HK-2 (cell line): ENCODE results near the gene DNM3.

Experiments used
- DNase-seq: peaks from one replicate; pipeline ENCODE4 v3.0.0-alpha.2; 2018; ENCODE audit not compliant: unreplicated experiment

DNM3 gene

DNA sequence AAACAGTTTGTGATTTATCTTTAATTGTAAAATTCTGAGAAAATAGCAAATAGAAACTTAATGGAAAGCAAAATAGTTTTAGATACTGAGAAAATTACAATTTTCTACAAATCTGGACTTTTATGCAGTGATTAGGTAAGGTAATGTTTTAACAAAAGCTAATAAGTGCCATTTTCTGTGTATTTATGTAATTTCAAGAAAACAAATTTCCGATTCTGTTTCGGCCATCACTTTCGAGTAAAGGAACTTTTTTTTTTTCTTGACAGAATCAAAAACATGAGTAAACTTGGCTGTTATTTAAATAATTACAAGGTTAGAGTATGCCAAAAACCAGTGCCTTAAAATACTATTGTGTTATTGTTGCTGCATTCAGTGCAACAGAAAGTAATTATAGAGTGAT lies 298.8 kb downstream of the DNM3 start:
- no peak for DNase-seq

DNA sequence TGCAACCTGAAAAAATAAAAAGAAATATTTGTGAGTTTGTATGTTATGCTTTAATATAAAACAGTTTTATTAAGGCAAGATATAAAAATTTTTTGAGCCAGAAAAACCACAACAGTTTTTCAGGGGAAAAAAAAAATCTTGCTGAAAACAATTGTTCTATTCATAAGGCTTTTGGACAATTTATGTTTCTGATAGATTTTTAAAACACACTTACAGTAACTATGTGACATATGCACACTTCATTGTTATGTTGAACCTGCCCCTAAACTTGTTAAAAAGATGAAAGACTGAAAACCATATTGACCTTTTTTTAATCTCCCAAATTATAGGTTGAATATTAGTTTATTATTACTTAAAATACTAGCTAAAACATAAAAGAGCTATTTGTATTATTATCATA lies 299.3 kb downstream of the DNM3 start:
- no peak for DNase-seq

DNA sequence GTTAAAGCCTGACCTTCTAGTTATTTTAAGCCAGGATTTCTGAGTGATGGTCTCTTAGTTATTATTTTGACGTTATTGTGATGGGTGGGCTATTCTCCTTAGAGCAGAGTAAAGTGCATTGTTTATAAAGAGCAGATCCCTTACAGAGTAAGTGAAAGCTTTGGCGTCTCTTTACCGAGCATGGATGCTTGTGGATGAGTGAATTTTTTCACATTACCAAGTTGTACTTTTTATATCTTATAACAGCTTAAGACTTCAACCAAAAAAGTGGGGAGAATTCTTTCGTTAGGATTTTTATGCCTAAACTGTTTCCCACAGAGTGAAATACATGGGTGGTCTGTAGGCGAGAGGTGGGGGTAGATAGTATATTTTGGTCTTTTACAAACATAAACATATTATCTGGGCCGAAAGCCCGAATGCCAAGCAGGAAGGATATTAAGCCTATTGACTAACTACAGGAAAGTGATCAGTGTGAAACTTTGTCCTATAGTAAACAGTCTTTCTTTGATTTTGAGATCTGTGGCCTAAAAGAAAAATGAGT lies 300.1 kb downstream of the DNM3 start:
- DNase-seq: no peak

DNA sequence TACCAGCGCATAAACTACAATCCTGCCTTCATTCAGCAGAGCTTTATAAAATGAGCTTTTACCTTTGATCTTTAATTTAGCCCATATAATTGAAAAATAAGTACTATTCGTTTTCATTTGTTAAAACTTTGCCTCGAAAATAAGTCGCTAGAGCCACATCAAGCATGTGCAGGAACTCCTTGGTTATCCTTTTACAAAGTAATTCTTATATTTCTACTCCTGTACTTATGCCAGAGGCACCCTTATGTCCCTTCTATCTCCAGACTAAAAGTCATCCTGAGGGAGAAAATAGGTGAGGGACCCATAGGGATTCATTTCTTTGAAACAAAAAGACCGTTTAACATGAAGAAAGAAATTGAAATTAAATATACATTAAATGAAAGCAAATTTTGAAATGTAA lies 301.0 kb downstream of the DNM3 start:
- no peak for DNase-seq

DNA sequence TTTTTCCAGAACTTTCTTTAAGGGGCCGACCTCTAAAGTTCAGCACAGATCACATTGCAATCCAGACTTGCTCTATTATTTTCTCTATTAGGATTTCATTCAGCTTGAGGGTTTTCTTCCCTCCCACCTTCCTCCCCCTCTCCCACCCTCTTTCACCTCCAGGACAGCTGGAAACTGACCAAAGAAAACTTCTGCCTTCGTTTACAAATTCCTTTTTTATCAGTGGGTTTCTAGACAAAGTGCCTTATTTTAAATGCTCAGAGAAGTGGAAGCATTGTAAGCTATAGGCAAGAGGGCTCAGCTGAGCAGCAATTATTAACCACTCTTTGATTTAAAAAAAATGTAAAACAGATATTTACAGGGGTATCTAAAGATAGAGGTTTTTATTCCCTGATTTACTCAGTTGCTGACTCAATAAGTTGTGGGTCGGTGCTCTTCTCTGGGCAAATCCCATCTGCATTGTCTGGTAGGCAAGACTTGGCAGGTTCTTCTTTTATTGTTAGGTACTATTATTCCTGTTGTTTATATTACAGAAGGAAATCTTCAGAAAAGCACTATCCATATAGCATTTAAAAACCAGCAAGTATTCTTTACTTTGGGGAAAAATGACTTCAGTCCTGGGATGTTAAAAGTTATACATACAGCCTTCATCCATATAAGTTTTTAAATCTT lies 302.2 kb downstream of the DNM3 start:
- no peak for DNase-seq

DNA sequence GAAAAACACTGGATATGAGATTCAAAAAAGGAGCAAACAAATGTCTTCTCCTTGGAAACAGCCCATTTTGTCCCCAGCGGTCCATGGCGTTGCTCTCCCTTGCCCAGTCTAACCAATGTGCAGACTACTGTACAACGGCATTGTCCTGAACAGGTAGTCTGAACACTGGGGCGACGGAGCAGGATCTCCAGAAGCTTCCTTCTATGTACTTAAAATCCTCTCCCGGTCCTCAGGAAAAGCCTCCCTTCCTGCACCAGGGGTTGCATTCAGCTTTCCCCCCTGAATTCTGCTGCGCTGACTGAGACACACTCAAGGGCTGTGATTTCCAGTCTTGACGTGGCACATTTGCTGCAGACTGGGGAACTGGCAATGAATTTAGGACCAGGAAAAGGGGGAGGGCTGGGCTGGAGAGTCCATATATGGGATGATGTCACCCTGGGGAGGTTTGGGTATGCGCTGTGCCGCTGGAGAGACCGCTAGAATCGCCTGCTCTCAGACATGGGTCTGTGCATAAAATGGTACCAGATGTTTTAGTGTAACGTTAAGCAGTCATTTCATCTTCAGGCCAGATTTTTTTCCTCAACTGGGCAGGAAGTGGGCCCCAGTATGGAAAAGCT lies 303.3 kb downstream of the DNM3 start:
- DNase-seq: no peak

DNA sequence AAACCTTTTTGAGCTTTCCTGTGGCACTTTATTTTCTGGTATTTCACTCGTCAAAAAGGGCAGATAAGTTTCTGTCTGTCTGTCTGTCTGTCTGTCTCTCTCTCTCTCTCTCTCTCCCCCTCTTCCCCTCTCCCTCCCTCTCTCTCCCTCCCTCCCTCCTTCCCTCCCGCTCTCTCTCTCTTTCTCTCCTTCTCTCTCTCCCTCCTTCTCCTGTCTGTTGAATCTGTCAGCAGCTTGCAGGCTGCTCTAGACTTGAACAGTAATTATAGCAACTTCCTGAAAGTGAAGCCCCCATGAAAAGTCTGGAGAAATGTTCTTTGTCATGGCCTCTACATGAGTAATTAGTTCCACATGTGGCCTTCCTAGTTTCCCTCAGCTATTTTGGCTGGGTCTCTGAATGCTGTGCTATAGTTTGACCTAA lies 303.9 kb downstream of the DNM3 start:
- no peak for DNase-seq

DNA sequence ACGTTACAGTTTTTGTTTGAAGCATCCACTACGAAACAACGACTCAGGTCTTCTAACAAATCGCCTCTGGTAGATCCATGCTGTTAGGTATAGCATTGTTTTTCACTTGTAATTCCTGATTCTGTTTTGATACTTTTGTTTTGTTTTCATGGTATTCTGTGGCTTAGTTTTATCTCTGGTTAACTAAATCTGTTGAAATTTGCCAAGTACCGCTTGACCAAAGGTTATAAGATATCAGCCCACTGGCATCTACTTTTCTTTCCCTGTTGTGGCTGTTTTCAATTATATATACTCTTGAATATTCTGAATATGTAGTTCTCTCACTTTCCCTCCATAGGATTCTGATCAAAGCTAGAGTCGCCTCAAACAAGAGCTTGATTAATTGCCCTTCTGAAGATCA lies 304.4 kb downstream of the DNM3 start:
- DNase-seq: no peak

DNA sequence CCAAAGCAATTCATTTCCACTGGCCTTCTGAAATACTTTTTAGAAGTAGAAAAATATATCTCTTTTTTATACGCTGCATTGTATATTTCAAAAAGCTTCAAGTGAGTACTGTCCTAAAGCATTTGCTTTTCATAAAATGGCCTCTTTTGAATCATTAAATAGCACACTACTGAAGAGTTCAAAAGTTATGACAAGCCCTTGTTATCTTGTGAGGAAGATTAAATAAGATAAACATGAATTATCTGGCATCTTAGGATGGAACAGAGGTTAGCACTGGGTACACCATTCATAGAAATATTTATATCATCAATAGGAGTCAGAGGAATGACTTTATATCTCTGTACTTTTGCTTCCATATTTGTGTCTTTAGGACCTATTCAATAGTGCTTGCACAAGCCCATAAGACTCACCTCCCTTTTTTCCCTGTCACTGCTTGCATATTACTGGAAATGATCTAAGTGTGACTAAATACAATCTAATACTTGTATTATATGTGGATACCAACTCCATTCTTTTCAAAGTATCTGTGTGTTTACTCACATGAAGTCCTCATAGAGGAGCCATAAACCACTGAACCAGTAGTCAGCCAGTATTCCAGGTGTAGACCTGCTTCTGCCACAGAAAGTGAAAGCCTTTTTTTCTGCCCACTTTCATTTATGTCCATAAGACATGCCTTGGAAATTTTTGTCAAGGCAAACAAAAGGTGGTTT lies 305.0 kb downstream of the DNM3 start:
- no peak for DNase-seq

DNA sequence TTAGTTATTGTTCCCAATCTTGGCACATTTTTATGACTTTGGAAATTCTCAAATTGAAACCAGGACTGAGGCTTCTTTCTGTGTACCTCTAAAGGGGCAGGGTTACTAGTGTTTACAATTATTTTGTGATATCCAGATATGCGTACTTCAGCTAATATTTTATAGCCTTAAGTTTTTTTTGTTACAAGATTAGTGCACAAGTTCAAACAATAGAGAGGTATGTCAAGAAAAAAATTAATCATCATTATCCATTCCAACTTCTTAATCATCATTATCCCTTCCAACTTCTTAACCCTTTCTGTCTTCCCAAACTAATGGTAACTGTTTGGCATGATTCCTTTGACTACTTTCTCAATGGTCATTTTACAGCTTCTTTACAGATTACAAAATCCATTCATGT lies 306.2 kb downstream of the DNM3 start:
- DNase-seq: no peak

DNA sequence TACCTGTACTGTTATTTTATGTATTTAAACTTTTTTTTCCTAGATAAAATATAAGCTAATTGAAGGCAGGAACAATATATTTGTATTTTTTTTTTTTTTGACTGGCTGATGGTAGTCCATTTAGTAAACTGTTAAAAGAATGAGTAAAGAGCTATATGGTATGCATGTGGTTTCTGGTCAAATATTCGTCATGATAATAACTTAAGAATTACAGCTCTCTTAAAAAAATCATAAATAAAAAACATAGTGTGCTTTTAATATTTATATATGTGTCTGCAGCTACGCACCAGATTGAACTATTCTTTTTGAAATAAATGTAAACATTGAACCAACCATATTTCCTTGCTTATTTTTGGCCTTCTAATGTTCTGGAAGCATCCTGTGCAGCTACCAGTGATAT lies 306.9 kb downstream of the DNM3 start:
- DNase-seq: no peak

DNA sequence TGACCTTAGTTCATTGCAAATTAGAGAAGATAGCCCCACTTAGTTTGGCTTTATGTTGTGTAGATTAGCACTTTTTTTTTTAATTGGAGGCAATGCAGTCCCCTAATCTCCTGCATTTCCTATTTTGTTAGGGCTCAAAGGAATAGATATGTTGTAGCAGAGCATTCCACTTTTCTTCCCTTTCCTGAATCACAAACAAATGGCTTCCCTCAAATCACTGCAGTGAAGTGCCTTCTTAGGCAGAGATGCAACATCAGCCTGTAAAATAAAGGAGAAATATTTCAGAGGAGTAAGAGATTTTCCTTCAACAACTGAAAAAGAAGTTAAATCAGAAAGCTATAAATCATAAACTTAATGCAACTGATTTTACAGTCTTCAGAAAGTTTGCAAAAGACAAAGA lies 307.4 kb downstream of the DNM3 start:
- no peak for DNase-seq

DNA sequence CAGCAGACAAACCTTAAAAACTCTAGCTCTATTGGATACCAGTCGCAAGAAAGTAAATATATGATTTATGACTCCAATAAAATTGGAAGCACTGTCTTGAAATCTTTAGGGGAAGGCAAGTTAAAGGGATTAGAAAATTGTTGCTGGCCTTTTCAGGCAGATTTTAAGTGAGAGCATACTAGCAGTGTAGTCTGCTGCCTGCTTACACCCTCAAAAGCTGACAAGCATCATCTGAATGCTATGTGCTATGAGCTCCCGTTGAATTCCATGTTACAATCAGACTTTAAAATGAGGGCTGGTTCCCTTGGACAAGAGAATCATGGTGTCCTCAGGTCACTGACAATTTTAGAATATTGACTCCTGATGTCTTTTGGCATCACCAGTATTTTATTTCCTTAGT lies 308.0 kb downstream of the DNM3 start:
- DNase-seq: no peak

DNA sequence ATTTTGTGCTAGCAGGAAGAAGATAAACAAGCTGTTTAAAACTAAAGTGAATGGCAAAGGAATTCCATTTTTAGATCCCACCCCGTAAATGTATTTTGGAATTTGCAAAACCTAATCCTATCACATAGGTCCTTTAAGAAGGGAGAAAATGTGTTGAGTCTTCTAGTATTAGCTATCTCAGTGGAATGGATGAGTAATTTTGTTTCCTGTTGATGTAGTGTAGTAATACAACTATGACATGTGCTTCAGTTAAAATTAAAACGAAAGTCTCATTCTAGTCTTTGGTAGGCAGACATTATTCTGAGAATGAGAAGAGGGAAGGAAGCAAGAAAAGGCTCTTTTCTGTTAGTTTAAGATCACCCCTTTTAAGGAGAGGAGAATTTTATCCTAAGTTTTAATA lies 313.3 kb downstream of the DNM3 start:
- DNase-seq: no peak

DNA sequence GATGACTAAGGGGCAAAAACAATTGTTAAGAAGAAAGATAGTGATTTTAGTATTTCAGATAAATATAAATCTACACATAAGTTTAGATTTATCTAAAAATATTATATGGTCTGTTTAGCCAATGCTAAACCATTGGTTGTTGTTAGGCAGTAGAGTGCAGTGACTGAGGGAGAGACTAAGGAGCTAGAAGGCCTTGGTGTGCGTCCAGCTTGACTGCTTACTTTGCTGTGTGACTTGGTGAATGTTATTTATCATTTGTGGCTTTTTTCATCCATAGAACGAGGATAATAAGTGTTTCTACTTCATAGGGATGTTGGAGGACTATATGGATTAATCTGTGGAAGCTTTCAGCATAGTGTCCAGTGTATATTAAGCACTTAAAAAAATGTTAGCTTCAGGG lies 314.5 kb downstream of the DNM3 start:
- no peak for DNase-seq

DNA sequence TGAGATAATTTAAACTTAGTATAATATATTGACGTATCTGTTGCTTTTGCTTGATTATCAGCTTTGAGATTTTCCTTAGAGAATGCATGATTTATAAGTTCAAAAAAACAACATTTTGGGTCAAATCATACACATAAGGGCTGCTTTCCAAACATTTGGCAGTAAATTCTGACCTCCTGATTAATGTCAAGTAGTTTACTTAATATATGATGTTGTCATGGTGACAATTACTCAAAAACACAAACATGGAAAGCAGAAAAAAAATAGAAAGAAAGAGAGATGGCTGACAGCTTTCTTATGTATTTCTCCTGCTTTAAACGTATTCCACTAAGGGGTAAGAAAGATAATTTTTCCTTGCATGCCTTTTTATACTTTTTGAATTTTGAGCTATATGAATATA lies 320.9 kb downstream of the DNM3 start:
- no peak for DNase-seq

DNA sequence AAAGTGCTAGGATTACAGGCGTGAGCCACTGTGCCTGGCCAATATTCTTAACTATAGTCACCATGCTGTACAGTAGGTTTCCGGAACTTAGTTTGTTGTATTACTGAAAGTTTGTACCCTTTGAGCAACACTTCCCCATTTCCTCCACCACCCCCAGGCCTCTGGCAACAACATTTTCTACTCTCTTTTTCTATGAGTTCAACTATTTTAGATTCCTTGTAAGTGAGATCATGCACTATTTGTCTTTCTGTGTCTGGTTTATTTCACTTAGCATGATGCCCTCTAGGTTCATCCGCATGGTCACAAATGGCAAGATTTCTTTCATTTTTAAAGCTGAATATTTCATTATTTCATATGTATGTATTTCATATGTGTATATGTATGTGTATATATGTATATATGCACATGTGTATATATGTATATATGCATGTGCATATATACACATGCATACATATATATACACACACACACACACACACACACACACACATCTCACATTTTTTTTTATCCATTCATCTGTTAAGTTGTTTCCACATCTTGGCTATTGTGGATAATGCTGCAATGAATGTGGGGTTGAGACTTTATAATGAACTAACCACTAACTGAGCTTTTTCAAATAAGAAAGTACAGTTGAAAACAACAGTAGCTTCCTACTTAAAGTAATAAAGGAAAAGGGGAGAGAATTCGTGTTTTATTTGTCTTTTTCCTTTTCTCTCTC lies 322.4 kb downstream of the DNM3 start:
- DNase-seq: no peak

DNA sequence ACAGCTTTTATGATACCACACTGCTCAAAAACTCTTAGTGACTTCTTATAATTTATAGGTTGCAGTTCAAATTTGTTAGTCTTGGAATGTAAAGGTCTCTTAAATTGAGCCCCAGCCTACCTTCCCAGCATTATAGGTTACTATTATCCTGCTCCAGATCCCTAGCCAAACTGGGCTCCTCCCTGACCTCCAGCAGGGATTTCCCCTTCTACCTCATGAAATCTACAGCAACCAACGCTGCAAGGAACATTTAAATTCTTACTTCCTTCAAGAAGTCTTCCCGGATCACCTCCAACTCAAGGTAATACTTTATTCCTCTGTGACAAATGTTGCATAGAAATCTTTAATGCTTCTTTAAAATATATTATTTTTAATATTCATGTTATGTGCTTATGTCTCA lies 324.1 kb downstream of the DNM3 start:
- DNase-seq: no peak

DNA sequence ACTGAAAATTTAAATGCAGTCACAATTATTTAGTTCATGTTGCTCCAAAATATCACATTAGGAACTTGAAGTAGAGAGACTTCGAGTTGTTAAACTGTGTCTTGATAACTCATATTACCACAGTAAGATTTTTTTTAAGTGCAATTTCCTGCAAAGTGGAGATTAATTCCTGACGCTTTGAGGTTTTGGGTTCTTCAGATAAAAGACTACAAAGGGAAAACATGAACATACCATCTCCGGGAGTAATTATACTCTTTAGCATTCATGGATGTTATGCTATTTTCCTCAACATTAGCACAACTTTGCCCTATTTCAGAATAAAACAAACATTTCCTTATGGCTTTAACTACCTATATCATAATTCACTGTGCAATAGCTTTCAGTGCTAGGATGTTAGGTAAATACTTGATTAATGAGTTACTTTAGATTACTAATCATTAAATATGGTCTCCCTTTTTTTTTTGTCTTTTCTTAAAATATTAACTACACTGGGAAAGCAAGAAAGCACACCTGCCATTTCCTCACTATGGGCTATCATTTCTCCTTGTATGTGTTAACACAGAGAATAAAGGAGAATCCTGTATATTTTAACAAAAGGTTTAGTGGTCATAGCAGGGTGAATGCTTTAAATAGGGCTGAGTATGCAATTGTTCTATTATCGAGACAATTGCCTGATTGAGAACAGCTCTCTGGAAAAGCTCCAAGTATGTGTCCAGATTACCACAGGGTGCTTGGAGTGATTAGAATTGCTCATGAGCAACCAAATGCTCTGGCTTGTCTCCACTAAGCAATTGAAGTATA lies 326.7 kb downstream of the DNM3 start:
- no peak for DNase-seq

DNA sequence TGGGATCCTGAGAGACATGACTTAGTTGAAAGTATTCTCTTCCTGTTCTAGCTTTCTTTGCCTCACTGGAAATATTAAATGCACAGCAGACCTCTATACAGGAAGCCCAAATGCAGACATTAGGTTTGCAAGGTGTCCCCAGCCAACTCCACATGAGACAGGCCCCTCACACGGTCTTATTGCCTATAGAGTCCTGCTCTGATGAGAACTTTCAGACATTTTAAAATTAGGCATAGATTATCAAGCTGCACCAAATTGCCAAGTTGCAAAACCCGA lies 327.2 kb downstream of the DNM3 start:
- no peak for DNase-seq

DNA sequence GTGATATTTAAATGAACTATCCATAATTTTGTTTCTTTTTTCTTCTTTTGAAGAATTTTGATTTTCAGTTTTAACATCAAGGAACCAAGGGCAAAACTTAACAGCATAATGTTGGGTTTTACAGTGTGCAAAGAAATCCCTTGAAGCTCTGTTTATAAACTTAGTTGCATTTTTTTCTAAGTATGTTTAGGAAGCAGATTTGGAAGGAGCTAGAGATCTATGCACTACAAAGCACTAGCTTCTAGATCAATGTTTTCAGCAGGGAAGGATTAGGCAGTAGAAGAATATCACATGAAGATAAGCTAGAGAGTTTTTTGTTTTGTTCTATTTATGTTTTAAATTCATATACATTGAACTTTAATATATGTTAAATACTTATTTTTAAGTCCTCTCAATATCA lies 328.5 kb downstream of the DNM3 start:
- no peak for DNase-seq

DNA sequence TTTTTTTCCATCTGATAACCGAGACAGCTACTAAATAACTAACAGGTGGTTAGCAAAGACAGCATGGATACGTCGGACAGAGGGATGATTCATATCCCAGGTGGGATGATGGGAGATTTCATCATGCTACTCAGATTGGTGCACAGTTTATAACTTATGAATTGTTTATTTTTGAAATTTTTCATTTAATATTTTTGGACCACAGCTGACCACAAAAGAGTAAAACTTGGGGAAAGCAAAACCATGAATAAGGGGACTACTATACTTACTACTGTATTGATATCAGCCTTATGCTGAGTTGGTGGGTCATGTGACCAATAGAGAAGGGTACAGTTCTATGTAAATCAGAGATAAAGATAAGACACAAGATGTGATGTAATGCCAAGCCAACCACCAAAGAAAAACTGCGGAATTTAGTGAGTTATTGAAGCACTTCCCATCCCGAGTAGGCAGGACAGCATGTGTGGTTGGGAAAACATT lies 331.1 kb downstream of the DNM3 start:
- no peak for DNase-seq
